Activated CD8-positive, alpha-beta memory T cell treated with anti-CD3 and anti-CD28 coated beads, Interleukin-2, amount 50 U/mL, for 24 hours (primary cell): ENCODE measurements around the gene LRFN2.

ENCODE experiments used
- DNase-seq: peaks from one replicate; pipeline ENCODE4 v3.0.0-alpha.2; 2020; ENCODE audit errors: extremely low read depth

LRFN2 gene

DNA sequence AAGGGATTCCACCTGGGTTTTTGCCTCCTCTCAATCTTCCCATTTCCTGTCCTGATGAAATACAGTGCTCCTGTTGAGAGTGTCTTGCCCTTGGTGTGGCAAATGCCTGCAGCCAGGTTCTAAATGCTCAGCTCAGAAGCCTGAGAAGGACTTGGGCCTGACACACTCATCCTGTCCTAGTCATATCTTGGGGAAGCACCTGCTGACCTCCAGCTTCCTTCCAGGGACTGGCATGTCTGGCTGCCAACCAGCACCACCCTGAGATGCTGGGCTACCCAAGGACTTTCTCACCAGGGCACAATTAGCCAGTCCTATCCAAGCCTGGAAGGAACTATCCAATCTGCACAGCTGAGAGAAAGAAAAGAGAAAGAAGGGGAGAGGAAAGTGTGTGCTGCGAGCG is 43.4 kb downstream of the LRFN2 start:
- no peak for DNase-seq

- no peak for DNase-seq
Measured at GRCh38 chr6:40543146-40543545, 44.0 kb downstream of the LRFN2 start.

DNA sequence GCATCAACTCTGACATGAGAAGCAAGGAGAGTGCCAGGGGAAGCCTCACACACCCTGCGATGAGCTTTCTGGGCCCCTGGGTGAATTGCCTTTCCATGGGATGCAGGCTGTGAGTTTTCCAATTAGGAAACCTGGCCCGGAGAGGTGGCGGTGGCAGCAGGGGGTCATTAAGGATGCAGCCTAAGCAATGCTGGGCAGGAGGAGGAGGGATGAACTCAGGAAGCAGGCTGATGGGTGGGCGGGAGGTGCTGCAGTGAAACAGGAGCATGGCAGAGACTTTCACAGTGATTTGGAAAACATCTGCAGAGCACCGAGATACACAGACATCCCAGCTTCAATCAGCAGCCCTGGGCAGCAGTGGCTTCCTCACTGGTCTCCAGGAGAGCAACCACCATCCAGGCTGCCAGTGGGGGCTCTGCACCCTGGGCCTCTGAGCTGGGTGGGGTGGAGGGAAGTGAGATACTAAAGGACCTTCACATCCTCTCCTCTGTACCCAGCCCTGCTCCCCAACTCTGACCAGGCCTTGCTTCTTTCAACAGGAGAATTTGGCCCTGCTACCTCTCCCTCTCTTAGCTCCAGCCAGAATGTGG is 44.9 kb downstream of the LRFN2 start:
- no peak for DNase-seq

GRCh38 chr6:40541556-40542174 is 45.5 kb downstream of the LRFN2 start:
- DNase-seq: no peak

GRCh38 chr6:40540790-40541189 is 46.4 kb downstream of the LRFN2 start:
- no peak for DNase-seq

- DNase-seq: no peak
Measured at GRCh38 chr6:40539853-40540252, 47.3 kb downstream of the LRFN2 start.

- DNase-seq: no peak
Measured at GRCh38 chr6:40538556-40538955, 48.6 kb downstream of the LRFN2 start.

DNA sequence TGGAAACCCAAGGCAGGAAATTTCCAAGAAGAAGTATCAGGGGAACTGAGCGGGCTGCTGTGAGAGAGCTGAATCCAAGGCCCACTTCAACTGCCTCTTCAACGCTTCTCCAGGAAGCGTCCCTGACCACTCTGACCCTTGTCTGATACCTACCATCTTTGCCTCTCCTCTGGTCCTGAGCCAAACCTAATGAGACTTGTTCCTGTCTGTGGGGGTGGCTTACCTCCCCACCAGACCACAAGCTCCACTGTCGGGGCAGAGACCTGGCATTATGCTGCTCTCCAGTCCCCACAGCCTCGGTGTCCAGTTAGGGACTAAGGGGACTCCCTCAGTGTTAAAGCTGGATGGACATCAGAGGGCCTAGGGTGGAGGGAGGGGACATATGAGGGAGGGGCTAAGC is 49.7 kb downstream of the LRFN2 start:
- DNase-seq: no peak

DNA sequence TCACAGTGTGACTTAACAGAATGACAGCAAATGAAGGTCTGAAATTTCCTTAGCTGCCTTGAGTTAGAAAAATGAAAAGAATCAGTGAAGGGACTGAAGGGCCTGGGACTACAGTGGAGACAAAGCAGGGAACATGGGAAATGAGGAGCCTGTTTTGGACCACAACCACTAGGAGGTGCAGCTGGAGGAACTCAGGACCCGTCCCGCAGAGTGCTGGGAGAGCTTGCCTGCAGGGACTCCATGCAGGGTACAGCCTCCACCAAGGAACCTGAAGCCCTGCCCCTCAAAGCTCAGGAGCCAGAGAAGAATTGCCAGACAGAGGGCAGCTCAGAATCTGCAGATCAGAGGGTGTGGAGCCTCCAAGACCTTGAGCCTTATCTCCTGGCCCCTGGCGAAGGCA is 50.7 kb downstream of the LRFN2 start:
- DNase-seq: no peak

DNA sequence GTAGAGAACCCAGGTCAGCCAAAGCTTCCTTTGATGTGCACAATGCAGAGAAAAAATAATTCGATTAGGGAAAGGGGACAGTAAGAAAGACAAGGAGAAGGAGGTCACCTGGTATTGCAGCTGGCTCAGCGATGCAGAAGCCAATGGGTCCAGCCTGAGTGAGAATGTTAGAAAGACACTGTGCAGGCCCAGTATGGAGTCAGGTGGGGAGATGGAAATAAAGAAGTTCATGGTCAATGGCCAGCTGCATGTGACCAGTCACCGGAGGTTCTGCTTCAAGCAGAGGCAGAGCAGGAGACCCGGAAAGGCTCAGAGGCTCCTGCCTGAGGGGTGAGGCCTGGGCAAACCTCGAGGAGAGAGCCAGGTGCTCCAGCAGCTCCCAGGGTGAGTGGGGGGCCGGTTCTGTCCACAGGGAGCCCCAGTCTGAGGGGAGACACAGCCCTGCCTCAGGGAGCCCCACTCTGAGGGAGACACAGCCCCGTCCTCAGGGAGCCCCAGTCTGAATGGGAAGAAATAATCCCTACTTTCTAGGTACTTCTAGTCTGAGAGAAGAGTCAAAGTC is 51.3 kb downstream of the LRFN2 start:
- DNase-seq: no peak

GRCh38 chr6:40535110-40535818 is 51.9 kb downstream of the LRFN2 start:
- DNase-seq: no peak

- no peak for DNase-seq
Measured at GRCh38 chr6:40532349-40533000, 54.7 kb downstream of the LRFN2 start.

- no peak for DNase-seq
Measured at GRCh38 chr6:40529919-40530318, 57.2 kb downstream of the LRFN2 start.

GRCh38 chr6:40529040-40529439 is 58.1 kb downstream of the LRFN2 start:
- DNase-seq: no peak

GRCh38 chr6:40528051-40528450 is 59.1 kb downstream of the LRFN2 start:
- DNase-seq: no peak

DNA sequence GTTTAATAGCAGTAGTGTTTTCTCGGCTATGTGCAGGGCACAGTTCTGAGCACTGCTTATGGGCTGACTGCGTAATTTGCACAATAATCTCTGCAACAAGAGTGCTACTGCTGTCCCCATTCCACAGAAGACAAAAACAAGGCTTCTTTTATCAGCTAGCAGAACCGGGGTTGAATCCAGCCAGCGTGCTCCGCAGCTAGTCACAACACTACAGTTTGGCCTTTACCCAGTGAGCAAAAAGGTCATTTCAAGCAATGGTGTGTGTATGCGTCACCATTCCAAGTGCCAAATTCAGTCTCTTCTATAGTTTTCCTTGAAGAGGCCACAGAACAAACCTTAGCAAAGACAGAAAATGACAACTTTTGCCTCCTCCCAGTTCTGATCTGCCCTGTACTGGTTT is 61.1 kb downstream of the LRFN2 start:
- DNase-seq: no peak

DNA sequence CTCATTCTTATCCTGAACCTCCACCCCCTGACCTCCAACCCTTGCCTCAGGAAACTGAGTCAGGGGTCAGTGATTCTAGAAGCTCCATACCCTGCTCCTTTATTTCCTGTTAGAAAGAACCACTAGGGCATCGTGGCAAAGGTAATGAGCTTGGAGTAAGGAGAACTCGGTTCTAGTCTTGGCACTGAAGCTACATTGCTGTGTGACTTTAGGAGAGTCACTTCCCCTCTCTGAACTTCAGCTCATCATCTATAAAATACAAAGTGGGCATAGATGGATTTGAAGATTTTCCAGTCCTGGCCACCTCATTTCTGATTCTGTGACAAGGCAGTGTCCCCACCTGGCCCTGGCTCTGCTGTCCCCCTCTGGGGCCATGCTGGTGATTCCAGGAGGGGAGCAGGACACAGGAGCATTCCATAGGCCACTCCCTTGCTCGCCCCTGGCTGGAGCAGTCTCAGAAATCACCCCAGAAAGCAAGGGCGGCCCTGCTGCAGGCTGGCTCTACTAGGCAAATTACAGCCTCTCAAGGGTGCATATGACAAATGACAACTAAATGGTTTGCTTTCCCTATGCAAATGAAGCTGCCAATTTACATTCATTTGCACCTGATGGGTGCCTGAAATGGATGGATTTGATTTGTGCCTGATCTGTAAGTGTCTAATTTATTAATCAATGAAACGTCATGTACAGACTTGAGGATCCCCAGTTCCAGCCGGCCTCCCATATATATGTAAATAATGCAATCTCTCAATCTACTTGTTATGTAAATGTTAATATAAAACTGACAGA is 62.2 kb downstream of the LRFN2 start:
- no peak for DNase-seq

DNA sequence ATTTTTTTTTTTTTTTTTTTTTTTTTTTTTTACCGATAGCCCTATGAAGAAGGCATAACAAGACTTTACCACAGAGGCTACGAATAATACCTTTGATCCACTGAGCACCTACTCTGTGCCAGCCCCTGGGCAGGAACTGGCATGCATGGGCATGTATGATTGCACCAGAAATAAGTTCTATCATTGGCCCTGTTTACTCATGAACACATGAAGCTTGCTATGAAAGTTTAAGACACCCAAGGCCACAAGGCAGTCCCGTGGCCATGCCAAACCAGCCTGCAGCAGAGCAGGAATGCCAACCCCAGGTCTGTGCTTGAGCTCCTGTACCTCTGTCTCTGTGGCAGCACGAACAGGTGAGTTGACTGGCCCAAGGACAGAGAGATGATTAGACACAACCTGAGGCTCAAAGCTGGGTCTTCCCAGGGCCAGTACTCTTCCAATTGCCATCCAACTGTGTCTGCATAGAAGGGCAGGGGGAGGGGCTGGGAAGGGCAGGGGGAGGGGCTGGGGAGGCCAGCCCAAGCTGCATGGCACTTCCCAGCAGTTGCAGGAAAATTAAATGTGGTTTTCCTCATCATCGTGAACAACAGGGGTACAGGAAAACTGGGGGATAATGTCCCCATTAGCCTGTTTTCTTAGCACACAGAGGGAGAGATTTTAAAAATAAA is 63.5 kb downstream of the LRFN2 start:
- DNase-seq: no peak

GRCh38 chr6:40521496-40521895 is 65.7 kb downstream of the LRFN2 start:
- DNase-seq: no peak

DNA sequence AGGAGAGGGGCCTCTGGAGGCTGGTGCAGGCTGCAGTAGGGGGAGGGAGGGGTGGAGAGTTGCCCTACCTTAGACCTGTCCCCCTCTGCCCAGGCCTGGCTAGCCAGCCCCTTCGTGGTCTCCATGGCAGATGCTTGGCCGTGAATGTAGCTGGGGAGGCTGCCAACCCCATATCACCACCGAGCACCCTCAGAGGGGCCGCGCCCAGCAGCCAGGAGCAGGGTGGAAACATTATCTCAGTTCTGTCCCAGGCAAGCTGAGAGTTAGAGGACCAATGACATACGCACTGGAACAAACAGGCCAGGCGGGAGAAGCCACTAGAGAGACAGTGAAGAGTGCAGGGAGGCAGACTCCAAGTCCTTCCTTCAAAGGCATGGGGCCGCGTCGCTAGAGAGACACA is 66.5 kb downstream of the LRFN2 start:
- no peak for DNase-seq

DNA sequence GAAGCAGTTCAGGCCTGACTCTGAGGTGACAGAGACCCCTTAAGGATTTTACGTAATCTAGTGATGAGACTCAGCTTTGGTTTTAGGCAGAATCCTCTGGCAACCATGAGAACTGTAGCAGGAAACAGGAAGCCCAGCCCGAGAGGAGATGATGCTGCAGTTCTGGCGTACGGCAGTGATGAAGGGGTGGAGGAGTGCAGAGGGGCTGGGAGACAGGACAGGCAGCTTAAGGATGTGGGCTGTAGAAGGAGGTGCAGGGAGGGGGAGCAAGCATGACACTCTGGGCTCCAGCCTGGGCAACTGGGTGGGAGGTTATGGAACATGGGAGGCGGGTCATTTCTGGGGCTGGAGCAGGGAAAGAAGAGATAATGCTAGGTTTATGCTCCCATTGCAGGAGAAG is 67.1 kb downstream of the LRFN2 start:
- DNase-seq: no peak
